HG02588 (cell line): ENCODE data around the gene DLEC1.
"Not testable (repeated sequence)": the region's sequence is repeated elsewhere in the genome, so short reads cannot be mapped to it uniquely, and the experiment has no call there.

ENCODE experiments used
- ATAC-seq: cut with Tn5 transposase; IDR thresholded peaks from one replicate; pipeline ENCODE4 v1.9.1; 2021; ENCODE audit warnings: mild to moderate bottlenecking, moderate library complexity; ENCODE audit not compliant: unreplicated experiment

DLEC1 gene

DNA sequence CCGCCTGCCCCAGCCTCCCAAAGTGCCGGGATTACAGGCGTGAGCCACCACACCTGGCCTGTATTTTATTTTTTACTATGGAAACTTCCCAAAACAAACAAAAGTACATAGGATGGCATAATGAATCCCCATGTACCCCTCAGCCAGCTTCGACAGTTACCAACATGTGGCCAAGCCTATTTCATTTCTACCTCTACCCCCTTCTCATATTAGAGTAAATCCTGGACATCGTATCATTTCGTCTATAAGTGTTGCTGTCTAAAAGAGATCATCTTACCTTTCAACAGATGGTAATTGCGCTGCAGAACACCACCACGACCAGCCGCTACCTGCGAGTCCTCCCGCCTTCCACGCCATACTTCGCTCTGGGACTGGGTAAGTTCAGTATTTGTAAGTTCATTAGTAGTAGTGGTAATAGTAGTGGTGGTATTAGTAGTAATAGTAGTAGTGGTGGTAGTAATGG, 44.9 kb downstream of the DLEC1 start:
- ATAC-seq: no peak

DNA sequence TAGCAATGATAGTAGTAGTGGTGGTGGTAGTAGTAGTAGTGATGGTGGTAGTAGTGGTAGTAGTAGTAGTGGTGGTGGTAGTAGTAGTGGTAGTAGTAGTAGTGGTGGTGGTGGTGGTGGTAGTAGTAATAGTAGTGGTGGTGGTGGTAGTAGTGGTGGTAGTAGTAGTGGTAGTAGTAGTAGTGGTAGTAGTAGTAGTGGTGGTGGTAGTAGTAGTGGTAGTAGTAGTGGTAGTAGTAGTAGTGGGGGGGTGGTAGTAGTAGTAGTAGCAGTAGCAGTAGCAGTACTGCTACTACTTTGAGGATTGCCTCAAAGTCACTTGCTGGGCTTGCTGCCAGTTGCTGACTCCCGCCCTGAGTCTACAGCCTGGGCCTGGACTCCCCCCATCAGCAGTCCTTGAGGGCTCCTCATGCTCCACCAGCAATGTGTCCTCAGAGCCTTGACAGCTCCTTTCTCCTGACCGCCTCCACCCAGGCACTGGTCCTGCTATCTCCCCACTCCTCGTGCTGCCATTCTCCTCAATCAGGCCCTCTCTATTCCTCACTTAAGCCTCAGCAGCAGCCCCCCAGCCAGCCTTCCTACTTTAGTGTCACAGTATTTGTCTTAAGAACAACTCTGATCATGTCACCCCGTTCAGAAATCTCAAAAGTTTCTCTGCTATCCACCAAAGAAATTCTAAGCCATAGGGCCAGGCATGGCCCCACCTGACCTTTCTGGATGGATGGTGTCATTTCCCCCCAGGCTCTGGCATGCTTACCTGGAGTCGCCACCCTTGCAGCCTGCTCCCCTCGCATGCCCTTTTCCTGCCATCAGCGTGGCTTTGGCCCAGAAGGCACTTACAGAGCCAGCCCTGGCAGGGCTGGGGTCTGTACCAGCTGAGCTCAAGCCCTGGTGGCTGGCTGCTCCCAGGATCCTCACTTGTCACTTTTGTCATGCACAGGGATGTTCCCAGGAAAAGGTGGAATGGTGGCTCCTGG, 45.6 kb downstream of the DLEC1 start:
- ATAC-seq: no peak

DNA sequence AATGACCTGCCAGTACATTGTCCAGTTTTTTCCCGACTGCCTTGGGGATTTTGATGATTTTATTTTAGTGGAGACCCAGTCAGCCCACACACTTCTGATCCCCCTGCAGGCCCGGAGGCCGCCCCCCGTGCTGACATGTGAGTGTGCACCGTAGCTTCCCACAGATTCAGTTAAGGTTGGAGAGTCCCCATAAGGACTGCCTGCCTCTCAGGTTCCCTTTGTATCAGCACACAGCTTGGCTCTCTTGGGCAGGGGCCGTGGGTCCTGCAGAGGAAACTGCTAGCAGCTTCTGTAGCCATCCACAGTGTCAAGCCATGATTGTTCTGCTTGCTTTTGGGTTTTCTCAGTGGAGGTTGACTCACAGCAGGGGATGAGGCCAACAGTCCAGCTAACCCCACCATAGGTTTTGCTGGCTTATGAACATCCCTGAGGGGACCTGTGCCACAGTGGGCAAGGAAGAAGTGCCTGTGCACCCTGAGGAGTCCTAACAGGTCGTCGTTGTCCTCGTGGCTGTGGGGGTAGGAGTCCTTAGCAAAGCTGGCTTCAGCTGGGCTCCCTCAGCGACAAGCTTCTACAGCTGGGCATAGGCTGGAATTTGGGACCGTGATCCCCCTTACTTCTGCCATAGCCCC, 46.4 kb downstream of the DLEC1 start:
- no peak for ATAC-seq

DNA sequence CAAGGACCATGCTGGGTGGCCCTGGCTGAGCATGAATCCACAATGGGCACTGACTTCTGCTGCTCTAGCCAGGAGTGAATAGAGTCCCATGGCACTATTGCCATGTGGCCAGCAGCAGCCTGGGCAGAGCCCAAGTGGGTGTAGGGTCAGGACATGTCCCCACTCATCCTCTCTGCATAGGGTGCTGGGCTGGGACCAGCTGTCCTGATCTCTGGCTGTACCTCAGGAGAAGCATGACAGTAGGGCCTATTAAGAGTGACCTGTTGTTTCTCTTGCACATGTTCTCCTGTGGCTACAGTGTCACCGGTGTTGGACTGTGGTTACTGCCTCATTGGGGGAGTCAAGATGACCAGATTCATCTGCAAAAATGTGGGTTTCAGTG, 46.9 kb downstream of the DLEC1 start:
- ATAC-seq: no peak

DNA sequence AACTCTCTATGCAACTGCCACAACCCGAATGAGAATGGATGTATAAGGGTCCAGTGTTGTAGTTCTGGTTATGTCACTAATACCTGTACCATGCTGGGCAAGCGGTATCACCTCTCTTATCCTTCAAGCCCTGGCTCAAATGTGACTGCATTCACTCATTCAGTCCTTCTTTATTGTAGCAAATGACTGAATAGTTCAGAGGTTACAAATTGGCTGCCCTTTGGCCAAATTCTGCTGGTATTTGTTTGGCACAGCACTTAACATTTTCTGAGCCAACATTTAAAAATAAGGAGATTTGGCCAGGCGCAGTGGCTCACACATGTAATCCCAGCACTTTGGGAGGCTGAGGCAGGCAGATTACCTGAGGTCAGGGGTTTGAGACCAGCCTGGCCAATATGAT, 47.5 kb downstream of the DLEC1 start:
- no peak for ATAC-seq

DNA sequence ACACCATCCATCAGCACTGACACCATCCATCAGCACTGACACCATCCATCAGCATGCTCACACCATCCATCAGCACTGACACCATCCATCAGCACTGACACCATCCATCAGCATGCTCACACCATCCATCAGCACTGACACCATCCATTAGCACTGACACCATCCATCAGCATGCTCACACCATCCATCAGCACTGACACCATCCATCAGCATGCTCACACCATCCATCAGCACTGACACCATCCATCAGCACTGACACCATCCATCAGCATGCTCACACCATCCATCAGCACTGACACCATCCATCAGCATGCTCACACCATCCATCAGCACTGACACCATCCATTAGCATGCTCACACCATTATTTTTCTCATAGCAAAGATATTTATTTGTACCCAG, 48.3 kb downstream of the DLEC1 start:
- ATAC-seq: not testable (repeated sequence)

DNA sequence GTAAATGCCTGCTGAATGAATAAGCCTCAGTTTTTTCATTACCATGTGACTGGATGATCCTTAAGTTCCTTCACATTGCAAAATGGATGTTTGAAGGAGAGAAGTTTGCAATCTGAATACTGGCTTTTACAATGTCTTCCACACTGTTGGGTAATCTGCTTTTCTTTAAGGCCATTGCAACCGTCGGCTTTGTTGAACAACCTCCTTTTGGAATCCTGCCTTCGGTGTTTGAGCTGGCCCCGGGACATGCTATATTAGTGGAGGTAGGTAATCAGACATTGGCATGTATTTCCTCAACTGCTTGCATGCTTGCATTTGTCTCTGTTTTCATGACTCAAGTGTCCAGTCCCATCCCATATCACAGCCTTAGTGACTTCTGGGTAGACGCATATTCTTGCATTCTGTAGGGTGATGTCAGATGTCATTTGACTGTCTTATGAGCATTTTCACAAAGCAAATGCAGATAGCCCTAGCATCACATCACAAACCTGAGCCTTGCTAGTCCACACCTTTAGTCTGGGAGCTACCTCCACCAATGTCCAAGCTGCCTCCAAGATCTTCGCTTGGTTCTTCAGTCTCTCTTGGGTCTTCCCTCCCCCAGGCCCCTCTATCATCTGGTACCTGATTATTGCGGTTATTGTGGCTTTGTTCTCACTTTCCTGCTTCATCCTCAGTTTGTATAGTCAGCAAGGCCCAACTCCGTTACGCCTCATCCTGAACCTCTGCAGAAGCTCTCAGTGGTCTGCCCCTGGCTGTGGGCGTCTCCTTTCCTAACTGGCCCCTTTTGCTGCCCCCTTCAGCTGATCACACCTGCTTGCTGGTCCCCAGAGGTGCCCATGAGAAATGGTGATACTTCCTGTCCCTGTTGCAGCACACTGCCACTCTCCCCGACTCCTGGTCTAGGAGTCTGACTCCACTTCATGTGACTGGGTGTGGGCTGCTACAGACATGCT, 49.4 kb downstream of the DLEC1 start:
- no peak for ATAC-seq

DNA sequence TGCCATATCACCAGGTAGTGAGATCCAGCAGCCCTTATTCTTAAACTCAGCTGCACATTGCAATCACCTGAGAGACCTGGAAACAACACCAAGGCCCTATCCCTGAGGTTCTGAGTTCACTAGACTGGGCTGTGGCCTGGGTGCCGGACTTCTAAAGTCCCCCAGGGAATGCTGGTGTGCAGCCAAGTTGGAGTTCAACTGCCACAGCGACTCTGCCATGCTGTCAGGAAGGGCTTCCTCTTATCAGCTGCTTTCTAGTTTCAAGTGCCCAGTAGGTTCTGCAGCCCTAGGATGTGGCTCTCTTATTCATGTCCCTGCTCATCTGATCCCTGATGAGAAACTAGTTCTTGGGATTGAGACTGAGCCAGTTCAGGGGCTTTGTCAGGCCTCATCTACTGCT, 50.2 kb downstream of the DLEC1 start:
- no peak for ATAC-seq

DNA sequence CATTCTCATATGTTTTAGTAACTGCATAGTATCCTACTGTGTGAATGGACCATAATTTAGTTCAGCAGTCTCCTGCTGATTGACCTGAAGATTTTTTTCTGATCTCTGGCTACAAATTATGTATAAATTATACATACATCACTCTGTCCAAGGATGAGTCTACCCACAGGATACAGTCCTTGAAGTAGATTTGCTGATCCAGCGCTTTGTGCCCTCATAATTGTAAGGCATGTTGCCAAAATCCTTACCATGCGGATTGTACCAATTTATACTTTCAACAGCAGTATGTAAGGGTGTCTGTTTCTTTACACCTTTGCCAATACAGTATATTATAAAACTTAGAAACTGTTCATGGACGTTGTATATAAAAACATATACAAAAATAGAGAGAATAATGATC, 51.4 kb downstream of the DLEC1 start:
- ATAC-seq: no peak

DNA sequence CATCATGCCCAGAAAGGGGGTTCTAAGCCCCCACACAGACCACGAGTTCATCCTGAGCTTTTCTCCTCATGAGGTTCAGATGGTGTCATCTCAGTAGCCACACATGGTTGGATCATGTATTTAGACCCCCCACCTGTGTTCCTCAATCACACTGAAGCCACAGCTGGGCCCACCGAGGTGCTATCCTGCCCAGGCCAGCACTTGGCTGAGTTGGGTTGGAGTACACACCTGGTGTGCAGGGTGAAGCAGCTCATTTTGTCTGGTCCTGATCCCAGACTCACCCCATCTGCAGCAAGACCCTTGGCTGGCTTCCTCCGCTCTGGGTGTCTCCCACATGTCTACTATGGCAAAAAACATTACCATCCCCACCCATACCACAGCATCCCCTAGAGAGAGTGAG, 56.0 kb downstream of the DLEC1 start:
- no peak for ATAC-seq

DNA sequence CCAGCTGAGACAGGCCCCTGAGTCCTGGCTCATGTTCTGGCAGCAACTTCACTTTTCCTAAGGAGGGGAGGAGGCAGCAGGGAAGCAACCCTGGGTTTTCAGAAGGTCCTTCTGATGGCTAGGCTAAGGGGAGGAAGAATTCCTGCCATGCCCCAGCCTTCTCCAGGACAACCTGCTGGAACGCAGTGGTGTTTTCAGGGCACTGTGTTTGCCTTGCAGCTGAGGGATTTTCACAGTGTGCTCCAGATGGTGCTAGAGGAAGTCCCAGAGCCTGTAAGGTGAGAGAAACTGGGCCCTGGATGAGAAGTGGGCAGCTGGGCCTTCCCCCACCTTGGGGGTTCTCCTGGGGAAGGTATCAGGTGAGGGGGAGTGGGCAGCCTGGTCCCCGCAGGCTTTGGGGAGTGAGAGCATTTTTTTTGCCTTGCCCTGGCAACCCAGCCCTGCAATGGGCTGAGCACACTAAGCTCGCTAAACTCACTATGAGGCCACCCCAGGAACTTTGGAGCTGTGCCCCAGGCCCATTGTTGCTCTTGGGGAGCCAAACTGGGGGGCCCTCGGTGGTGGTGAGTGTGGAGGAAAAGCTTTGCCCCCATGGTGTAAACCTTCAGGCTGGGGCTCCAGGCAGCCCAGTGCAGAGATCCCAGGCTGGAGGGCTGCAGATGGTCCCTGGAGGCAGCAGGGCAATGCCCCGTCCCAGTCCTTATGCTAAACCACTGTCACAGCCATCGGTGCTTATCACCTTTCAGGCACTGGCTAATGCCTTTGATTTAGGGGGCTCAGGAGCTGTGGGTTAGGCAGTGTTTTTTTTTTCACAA, 56.9 kb downstream of the DLEC1 start:
- no peak for ATAC-seq

DNA sequence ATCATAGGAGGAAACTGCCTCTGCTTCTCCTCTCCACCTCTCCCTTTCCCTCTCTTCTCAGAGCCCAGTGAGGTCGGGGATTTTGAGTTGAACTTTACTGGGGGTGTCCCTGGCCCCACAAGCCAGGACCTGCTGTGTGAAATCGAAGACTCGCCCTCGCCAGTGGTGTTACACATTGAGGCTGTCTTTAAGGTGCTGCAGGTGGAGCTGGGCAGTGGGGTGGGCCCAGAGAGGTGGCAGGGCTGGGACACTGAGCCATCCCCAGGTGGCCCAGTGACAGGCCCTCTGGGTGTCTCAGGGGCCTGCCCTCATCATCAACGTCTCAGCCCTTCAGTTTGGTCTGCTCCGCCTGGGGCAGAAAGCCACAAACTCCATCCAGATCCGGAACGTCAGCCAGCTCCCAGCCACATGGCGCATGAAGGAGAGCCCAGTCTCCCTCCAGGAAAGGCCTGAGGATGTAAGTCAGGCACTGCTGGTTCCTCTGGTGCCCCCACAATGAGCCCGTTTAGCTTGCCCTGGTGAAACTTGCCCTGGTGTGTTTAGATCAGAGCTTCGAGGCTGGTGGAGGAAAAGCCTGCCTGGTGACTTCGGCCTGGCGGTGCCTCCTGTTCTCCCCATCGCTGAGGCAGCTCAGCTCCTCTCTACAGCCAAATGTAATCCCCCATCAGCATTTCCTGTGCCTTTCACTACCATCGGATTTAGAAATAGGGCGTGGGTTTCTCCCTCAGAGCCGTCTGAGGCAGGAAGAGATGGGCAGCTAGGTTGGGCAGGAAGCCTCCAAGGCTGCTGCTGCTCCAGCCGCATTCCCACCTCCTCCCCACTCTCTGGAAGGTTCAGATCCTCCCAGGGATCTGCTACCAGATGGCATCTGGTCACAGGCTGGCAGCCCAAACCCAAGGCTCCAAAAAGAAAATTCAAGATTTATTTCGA, 58.7 kb downstream of the DLEC1 start:
- no peak for ATAC-seq

DNA sequence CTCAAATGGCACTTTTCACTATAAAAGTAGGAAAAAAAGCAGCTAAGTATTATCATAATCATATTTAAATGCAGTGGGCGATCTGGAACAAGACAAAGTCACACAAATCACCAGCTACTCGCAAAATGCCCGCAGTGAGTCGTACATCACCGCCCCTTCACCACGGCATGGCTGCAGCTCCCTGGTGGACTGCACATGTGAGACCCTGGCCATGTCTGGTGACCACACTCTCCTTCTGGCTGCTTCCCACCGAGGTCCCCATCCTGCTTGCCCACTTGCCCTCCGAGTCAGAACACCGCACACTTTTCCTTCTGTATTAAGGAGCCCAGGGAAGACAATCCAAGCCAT, 59.3 kb downstream of the DLEC1 start:
- ATAC-seq: no peak

DNA sequence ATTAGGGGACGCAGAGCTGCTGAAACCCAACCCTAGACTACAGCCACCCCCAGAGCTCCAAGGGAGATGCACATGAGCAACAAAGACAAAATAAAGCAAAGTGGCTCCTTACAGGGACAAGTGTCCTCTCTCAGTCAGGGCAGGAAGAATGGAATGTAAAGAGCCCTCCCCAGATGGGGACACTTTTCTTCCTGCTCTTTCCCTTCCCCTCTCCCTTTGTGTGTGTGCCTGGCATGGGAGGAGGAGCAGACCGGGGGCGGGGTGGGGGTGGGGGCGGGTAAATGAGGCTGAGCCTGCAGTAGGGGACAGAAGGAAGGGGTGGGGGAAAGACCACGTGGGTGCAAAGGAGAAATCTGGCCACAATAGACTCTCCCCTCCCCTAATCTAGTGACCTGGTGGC, 60.5 kb downstream of the DLEC1 start:
- ATAC-seq: no peak

DNA sequence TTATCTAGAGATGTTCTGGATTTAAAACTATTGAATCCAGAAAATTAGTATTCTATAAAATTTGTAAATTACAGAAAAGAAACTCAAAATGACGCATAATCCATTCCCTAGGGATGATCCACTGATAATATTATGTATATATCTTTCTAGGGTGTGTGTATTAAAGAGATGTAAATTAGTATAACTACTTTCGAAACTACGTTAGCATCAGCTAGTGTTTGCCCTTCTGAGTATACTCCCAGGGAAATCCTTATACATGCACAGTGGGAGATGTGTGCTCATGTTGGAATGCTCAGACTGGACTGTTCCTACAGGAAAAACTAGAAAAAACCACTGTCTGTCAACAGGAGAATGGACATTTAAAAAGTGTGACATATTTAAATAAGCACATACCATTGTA, 61.5 kb downstream of the DLEC1 start:
- ATAC-seq: no peak

DNA sequence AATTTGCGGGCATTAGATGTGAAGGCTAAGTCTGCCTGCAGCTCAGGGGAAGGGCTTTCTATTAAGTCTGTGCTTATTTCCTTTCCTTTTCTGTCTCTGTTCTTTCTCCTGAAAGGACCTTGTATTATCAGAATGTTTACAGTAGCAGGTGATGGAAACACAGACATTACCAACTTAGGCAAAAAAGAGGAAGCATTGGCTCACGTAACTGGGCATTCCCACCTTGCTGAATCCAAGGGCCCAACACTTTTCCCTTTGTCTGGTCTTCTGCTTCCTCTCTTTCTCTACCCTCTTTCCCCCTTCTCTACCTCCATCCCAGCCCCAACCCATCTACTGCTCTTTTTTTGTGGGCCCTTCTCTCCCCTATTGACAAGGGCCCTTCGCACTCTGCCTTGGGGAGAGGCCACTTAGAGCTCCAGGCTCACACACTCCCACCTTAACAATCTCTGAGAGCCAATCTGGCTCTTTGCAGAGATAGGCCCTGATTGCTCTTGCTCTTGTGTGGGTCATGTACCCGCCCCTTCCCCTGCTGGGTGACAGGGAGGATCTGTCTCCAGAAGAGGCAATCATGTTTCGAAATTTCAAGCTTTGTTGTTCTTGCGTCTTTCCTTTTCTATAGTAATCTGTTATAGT, 62.9 kb downstream of the DLEC1 start:
- ATAC-seq: no peak

DNA sequence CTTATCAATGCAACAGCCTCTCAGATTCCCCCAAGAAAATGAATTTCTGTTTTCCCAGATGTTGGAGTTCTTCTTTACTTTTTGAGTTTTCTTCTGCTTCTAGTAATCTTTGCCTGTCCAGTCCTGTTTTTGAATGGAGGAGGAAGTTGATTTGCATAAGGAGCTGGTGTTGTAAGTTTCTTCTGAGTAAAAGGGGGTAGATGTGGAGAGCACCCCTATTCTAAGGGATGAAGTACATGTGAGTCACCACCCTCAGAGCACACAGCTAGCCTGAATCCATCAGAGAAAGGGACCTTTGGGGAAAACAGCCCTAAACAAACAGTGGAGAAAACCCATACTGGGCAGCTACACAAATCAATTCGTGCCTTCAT, 63.4 kb downstream of the DLEC1 start:
- ATAC-seq: no peak

DNA sequence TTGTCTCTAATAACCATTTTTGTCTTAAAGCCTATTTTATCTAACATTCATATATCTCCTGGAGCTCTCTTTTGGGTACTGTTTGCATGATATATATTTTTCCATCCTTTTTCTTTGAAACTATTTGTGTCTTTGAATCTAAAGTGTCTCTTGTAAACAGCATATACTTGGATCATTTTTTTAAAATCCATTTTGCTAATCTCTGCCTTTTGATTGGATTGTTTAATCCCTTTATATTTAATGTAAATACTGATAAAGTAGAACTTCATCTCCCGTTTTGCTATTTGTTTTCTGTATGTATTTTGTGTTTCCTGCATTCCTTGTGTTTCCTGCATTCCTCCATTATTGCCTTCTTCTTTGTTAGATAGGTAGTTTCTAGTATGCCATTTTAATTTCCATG, 66.5 kb downstream of the DLEC1 start:
- ATAC-seq: no peak
